SK-N-MC (cell line): ENCODE measurements around the gene LRRC32.
"Not testable (repeated sequence)": the region's sequence is repeated elsewhere in the genome, so short reads cannot be mapped to it uniquely, and the experiment has no call there.

Experiments
- DNase-seq: peaks from one replicate; pipeline ENCODE4 v3.0.0-alpha.2; 2011; ENCODE audit warnings: low read depth, low spot score
- H3K27ac ChIP-seq: fragments of 200-600 bp; sonication (generic); 2 replicates; pipeline ENCODE4 v1.5.1; 2016; ENCODE audit warnings: mixed run types
- H3K36me3 ChIP-seq: fragments of 200-600 bp; sonication (generic); 2 replicates; pipeline ENCODE4 v1.6.1; 2017; ENCODE audit warnings: antibody characterized with exemption, low read length, mixed read lengths; ENCODE audit not compliant: insufficient read depth
- H3K4me3 ChIP-seq: fragments of 200-600 bp; sonication (generic); 2 replicates; pipeline ENCODE4 v1.5.1; 2016
- H3K9ac ChIP-seq: fragments of 200-600 bp; sonication (generic); 2 replicates; pipeline ENCODE4 v1.8.0; 2017; ENCODE audit warnings: mixed run types, mixed read lengths; ENCODE audit not compliant: insufficient read length
- H3K9me3 ChIP-seq: fragments of 200-600 bp; sonication (generic); 2 replicates; pipeline ENCODE4 v1.6.1; 2017; ENCODE audit warnings: low read depth, mild to moderate bottlenecking, antibody characterized with exemption, low read length, moderate library complexity, mixed read lengths
- EZH2 ChIP-seq: fragments of 200-600 bp; sonication (generic); IDR thresholded peaks from one replicate; pipeline ENCODE4 v1.6.1; 2017; ENCODE audit warnings: antibody characterized with exemption
- FOXP2 ChIP-seq: optimal IDR thresholded peaks from 2 replicates; pipeline ENCODE3; 2011; ENCODE audit warnings: mild to moderate bottlenecking, moderate library complexity; ENCODE audit not compliant: insufficient read depth; ENCODE audit errors: extremely low read length, control extremely low read depth
- POLR2AphosphoS5 ChIP-seq: IDR thresholded peaks from 2 replicates; pipeline ENCODE4 v1.6.1; 2012; ENCODE audit warnings: mild to moderate bottlenecking, low read depth, low read length, borderline replicate concordance

Gene LRRC32

GRCh38 chr11:76654298-76654851 lies 16.2 kb downstream of the LRRC32 start:
- H3K4me3 ChIP-seq: no peak overlapping the region
- no peak overlapping the region for H3K27ac ChIP-seq
- DNase-seq: no peak
- no peak overlapping the region for H3K9ac ChIP-seq
- TF ChIP-seq EZH2 (no peak), FOXP2 (no peak), POLR2AphosphoS5 (no peak)
- H3K36me3 ChIP-seq: no peaks in the 10 kb centered on the region
- no peaks in the 10 kb centered on the region for H3K9me3 ChIP-seq

- no peak for DNase-seq
- Histone ChIP-seq H3K9ac (no peak overlapping the region), H3K27ac (no peak overlapping the region)
Observed at GRCh38 chr11:76653674-76654284, 16.8 kb downstream of the LRRC32 start.

GRCh38 chr11:76653012-76653673 lies 17.4 kb downstream of the LRRC32 start:
- no peak overlapping the region for H3K4me3 ChIP-seq
- H3K27ac ChIP-seq: no peak overlapping the region
- TF ChIP-seq EZH2: no peak
- no peak for TF ChIP-seq FOXP2
- no peak for TF ChIP-seq POLR2AphosphoS5

More at GRCh38 chr11:76653674-76654284, 16.8 kb downstream of the LRRC32 start:
- no peak overlapping the region for H3K4me3 ChIP-seq
- no peak for TF ChIP-seq EZH2
- no peak for TF ChIP-seq POLR2AphosphoS5
- no peak for TF ChIP-seq FOXP2
- no peaks in the 10 kb centered on the region for H3K9me3 ChIP-seq
- no peaks in the 10 kb centered on the region for H3K36me3 ChIP-seq

GRCh38 chr11:76649851-76650372 lies 20.6 kb downstream of the LRRC32 start:
- Histone ChIP-seq H3K27ac (no peak overlapping the region), H3K9me3 (no peaks in the 10 kb centered on the region), H3K9ac (no peak overlapping the region), H3K36me3 (no peaks in the 10 kb centered on the region), H3K4me3 (no peak overlapping the region)
- no peak for DNase-seq
- TF ChIP-seq FOXP2 (no peak), POLR2AphosphoS5 (no peak), EZH2 (no peak)

More at GRCh38 chr11:76653012-76653673, 17.4 kb downstream of the LRRC32 start:
- no peak for DNase-seq
- H3K36me3 ChIP-seq: no peaks in the 10 kb centered on the region
- no peak overlapping the region for H3K9ac ChIP-seq
- H3K9me3 ChIP-seq: no peaks in the 10 kb centered on the region

- Histone ChIP-seq H3K9ac (no peak overlapping the region), H3K9me3 (no peaks in the 10 kb centered on the region), H3K4me3 (no peak overlapping the region), H3K27ac (no peak overlapping the region), H3K36me3 (no peaks in the 10 kb centered on the region)
- no peak for DNase-seq
- TF ChIP-seq EZH2 (no peak), POLR2AphosphoS5 (no peak), FOXP2 (no peak)
Observed at GRCh38 chr11:76649011-76649410, 21.5 kb downstream of the LRRC32 start.

- no peaks in the 10 kb centered on the region for H3K36me3 ChIP-seq
- no peak overlapping the region for H3K9ac ChIP-seq
- no peak overlapping the region for H3K4me3 ChIP-seq
- no peak overlapping the region for H3K27ac ChIP-seq
- TF ChIP-seq POLR2AphosphoS5: no peak
- no peak for TF ChIP-seq FOXP2
- no peak for TF ChIP-seq EZH2
- no peaks in the 10 kb centered on the region for H3K9me3 ChIP-seq
- DNase-seq: no peak
Observed at GRCh38 chr11:76648061-76648460, 22.5 kb downstream of the LRRC32 start.

GRCh38 chr11:76646882-76647534 lies 23.5 kb downstream of the LRRC32 start:
- H3K36me3 ChIP-seq: no peaks in the 10 kb centered on the region
- no peak for DNase-seq

GRCh38 chr11:76644591-76644990 lies 26.0 kb downstream of the LRRC32 start:
- no peak overlapping the region for H3K27ac ChIP-seq
- no peaks in the 10 kb centered on the region for H3K9me3 ChIP-seq
- H3K4me3 ChIP-seq: no peak overlapping the region
- DNase-seq: no peak
- H3K36me3 ChIP-seq: no peaks in the 10 kb centered on the region
- no peak overlapping the region for H3K9ac ChIP-seq
- TF ChIP-seq POLR2AphosphoS5: no peak
- no peak for TF ChIP-seq FOXP2
- no peak for TF ChIP-seq EZH2

More at GRCh38 chr11:76646882-76647534, 23.5 kb downstream of the LRRC32 start:
- H3K4me3 ChIP-seq: no peak overlapping the region
- H3K9ac ChIP-seq: no peak overlapping the region
- no peak overlapping the region for H3K27ac ChIP-seq
- no peaks in the 10 kb centered on the region for H3K9me3 ChIP-seq
- no peak for TF ChIP-seq EZH2
- no peak for TF ChIP-seq FOXP2
- TF ChIP-seq POLR2AphosphoS5: no peak

- not testable (repeated sequence) for H3K4me3 ChIP-seq, H3K9me3 ChIP-seq, H3K27ac ChIP-seq, DNase-seq, H3K9ac ChIP-seq, H3K36me3 ChIP-seq
Observed at GRCh38 chr11:76643711-76644110, 26.8 kb downstream of the LRRC32 start.
